H9 (cell line): Measurements from ENCODE around the gene CHD9. TPM values are rescaled to one million over a fixed set of nuclear protein-coding genes. Genes with fewer than 3 reads are reported as not detected.

ENCODE experiments used
- DNase-seq: peaks from one replicate; pipeline ENCODE4 v3.0.0-alpha.2; 2017
- H2AFZ ChIP-seq: one replicate; pipeline ENCODE4 v1.6.1; 2013; ENCODE audit warnings: mild to moderate bottlenecking, low read length, control low read depth, moderate library complexity
- H2AK5ac ChIP-seq: 2 replicates; pipeline ENCODE4 v1.6.1; 2013; ENCODE audit warnings: low read length, control low read depth, mixed read lengths; ENCODE audit not compliant: insufficient read length
- H2BK120ac ChIP-seq: one replicate; pipeline ENCODE4 v1.6.1; 2013; ENCODE audit warnings: low read depth, mild to moderate bottlenecking, low read length, control low read depth, inconsistent platforms; ENCODE audit not compliant: poor library complexity, severe bottlenecking
- H2BK12ac ChIP-seq: 2 replicates; pipeline ENCODE4 v1.6.1; 2013; ENCODE audit warnings: low read length, control low read depth, mixed read lengths, low read depth; ENCODE audit not compliant: insufficient read length
- H2BK15ac ChIP-seq: 2 replicates; pipeline ENCODE4 v1.6.1; 2013; ENCODE audit warnings: low read depth, low read length, control low read depth
- H2BK20ac ChIP-seq: one replicate; pipeline ENCODE4 v1.6.1; 2013; ENCODE audit warnings: low read depth, mild to moderate bottlenecking, low read length, control low read depth, inconsistent platforms; ENCODE audit not compliant: poor library complexity, severe bottlenecking
- H2BK5ac ChIP-seq: 2 replicates; pipeline ENCODE4 v1.6.1; 2013; ENCODE audit warnings: low read length, control low read depth, mixed read lengths; ENCODE audit not compliant: insufficient read length
- H3K14ac ChIP-seq: 2 replicates; pipeline ENCODE4 v1.6.1; 2013; ENCODE audit warnings: low read length, control low read depth; ENCODE audit not compliant: insufficient read depth
- H3K18ac ChIP-seq: 2 replicates; pipeline ENCODE4 v1.6.1; 2013; ENCODE audit warnings: low read depth, mild to moderate bottlenecking, mixed read lengths, low read length, control low read depth; ENCODE audit not compliant: insufficient read length
- H3K23ac ChIP-seq: 2 replicates; pipeline ENCODE4 v1.6.1; 2013; ENCODE audit warnings: low read length, control low read depth, mixed read lengths, low read depth; ENCODE audit not compliant: insufficient read length
- H3K23me2 ChIP-seq: 2 replicates; pipeline ENCODE4 v1.6.1; 2013; ENCODE audit warnings: low read depth, mild to moderate bottlenecking, mixed read lengths, low read length, control low read depth; ENCODE audit not compliant: insufficient read length, poor library complexity, severe bottlenecking
- H3K27ac ChIP-seq: 2 replicates; pipeline ENCODE4 v1.5.1; 2013; ENCODE audit warnings: low read length, control low read depth, mixed read lengths, low read depth; ENCODE audit not compliant: insufficient read length
- H3K27me3 ChIP-seq: 2 replicates; pipeline ENCODE4 v1.6.1; 2013; ENCODE audit warnings: low read length, control low read depth, inconsistent platforms; ENCODE audit not compliant: insufficient read depth
- H3K4ac ChIP-seq: 2 replicates; pipeline ENCODE4 v1.6.1; 2013; ENCODE audit warnings: low read depth, mild to moderate bottlenecking, control low read depth, inconsistent platforms, low read length, moderate library complexity
- H3K4me1 ChIP-seq: 2 replicates; pipeline ENCODE4 v1.6.1; 2013; ENCODE audit warnings: low read length, control low read depth, inconsistent platforms; ENCODE audit not compliant: insufficient read depth
- H3K4me2 ChIP-seq: 2 replicates; pipeline ENCODE4 v1.6.1; 2013; ENCODE audit warnings: low read length, control low read depth, mixed read lengths; ENCODE audit not compliant: insufficient read length, insufficient read depth
- H3K56ac ChIP-seq: 2 replicates; pipeline ENCODE4 v1.6.1; 2013; ENCODE audit warnings: low read depth, mild to moderate bottlenecking, mixed read lengths, low read length, control low read depth; ENCODE audit not compliant: insufficient read length
- H3K79me1 ChIP-seq: 2 replicates; pipeline ENCODE4 v1.6.1; 2013; ENCODE audit warnings: low read depth, mild to moderate bottlenecking, moderate library complexity, low read length, control low read depth, inconsistent platforms; ENCODE audit not compliant: insufficient read depth, poor library complexity, severe bottlenecking
- H3K79me2 ChIP-seq: 2 replicates; pipeline ENCODE4 v1.6.1; 2013; ENCODE audit warnings: low read length, control low read depth, inconsistent platforms; ENCODE audit not compliant: insufficient read depth
- H3K9ac ChIP-seq: 2 replicates; pipeline ENCODE4 v1.6.1; 2013; ENCODE audit warnings: low read length, control low read depth, mixed read lengths; ENCODE audit not compliant: insufficient read length; ENCODE audit errors: extremely low read depth
- H3K9me3 ChIP-seq: one replicate; pipeline ENCODE4 v1.6.1; 2013; ENCODE audit warnings: low read depth, low read length, inconsistent platforms; ENCODE audit not compliant: control insufficient read depth
- H3T11ph ChIP-seq: one replicate; pipeline ENCODE4 v1.6.1; 2013; ENCODE audit warnings: mild to moderate bottlenecking, low read length, control low read depth, inconsistent platforms
- H4K20me1 ChIP-seq: one replicate; pipeline ENCODE4 v1.6.1; 2013; ENCODE audit not compliant: control insufficient read depth, insufficient read length, insufficient read depth
- H4K5ac ChIP-seq: 2 replicates; pipeline ENCODE4 v1.6.1; 2013; ENCODE audit warnings: low read depth, mild to moderate bottlenecking, mixed read lengths, low read length, control low read depth; ENCODE audit not compliant: insufficient read length
- H4K8ac ChIP-seq: replicated peaks from 2 replicates; pipeline ENCODE4 v1.6.1; 2013; ENCODE audit warnings: low read length, control low read depth, mixed read lengths, low read depth; ENCODE audit not compliant: insufficient read length
- H4K91ac ChIP-seq: 2 replicates; pipeline ENCODE4 v1.6.1; 2013; ENCODE audit warnings: low read depth, mild to moderate bottlenecking, moderate library complexity, mixed read lengths, low read length, control low read depth; ENCODE audit not compliant: insufficient read length
- H3K27ac Mint-ChIP-seq, 3 experiments: 2 replicates in 2 of 3; 3 replicates in 1 of 3; pipeline ENCODE4 v1.8.0; 2020 to 2021; ENCODE audit warnings: mixed read lengths in 3 of 3, mild to moderate bottlenecking in 1 of 3, moderate library complexity in 1 of 3
- H3K27me3 Mint-ChIP-seq: 2 replicates; pipeline ENCODE4 v1.8.0; 2021; ENCODE audit warnings: low read depth, mild to moderate bottlenecking, moderate library complexity, mixed read lengths
- H3K36me3 Mint-ChIP-seq, 3 experiments: 2 replicates in 2 of 3; 3 replicates in 1 of 3; pipeline ENCODE4 v1.8.0; 2020 to 2021; ENCODE audit warnings: low read depth in 3 of 3, mixed read lengths in 3 of 3; ENCODE audit not compliant: insufficient read depth in 1 of 3
- H3K4me1 Mint-ChIP-seq, 2 experiments: 2 replicates each; pipeline ENCODE4 v1.8.0; 2020; ENCODE audit warnings: mixed read lengths in 2 of 2
- H3K4me3 Mint-ChIP-seq, 2 experiments: 2 replicates in 1 of 2; 3 replicates in 1 of 2; pipeline ENCODE4 v1.8.0; 2020 to 2021; ENCODE audit warnings: mild to moderate bottlenecking in 2 of 2, mixed read lengths in 2 of 2, moderate library complexity in 1 of 2
- H3K9me3 Mint-ChIP-seq, 2 experiments: 2 replicates in 1 of 2; 3 replicates in 1 of 2; pipeline ENCODE4 v1.8.0; 2020; ENCODE audit warnings: mild to moderate bottlenecking in 2 of 2, mixed read lengths in 2 of 2, moderate library complexity in 1 of 2
- CTCF ChIP-seq: fragments of 200-600 bp; sonication (generic); conservative IDR thresholded peaks from 3 replicates; pipeline ENCODE4 v1.8.0; 2021; ENCODE audit warnings: antibody characterized with exemption, mild to moderate bottlenecking
- WGBS: extraction: QIAGEN DNeasy Blood & Tissue Kit; methylation state at CpG from one replicate; pipeline ENCODE4 v1.1.7; 2013; ENCODE audit warnings: missing lambda C conversion rate, low lambda C conversion rate, mixed read lengths; ENCODE audit not compliant: insufficient read length; ENCODE audit errors: extremely low coverage; 5-methylcytosine and 5-hydroxymethylcytosine counted together
- total RNA-seq: library from RNA; stranded (reverse); gene quantifications from 2 replicates; pipeline ENCODE4 v1.2.1, GENCODE V29; 2021

The CHD9 gene
- total RNA-seq, 1 experiment from 2014 or later, result 46.2 TPM

- Mint-ChIP-seq H3K9me3 (no peaks in the 10 kb centered on the region; a peak in 2 of 5 replicates), H3K27ac (no peak overlapping the region), H3K4me3 (no peak overlapping the region), H3K36me3 (peaks cover 0 to 4% (median 0%) of the 10 kb centered on the region in 3 experiments; a peak in 2 of 7 replicates), H3K4me1 (peaks cover 29 to 36% of the 10 kb centered on the region in 2 experiments), H3K27me3 (no peaks in the 10 kb centered on the region)
- Histone ChIP-seq H2BK12ac (no peak overlapping the region), H2BK15ac (no peak overlapping the region), H4K8ac (no peak overlapping the region), H3K4ac (no peak overlapping the region), H3K56ac (no peak overlapping the region), H2BK5ac (no peak overlapping the region), H3K27me3 (no peaks in the 10 kb centered on the region), H2BK120ac (no peak overlapping the region), H2AK5ac (no peak overlapping the region), H3K18ac (no peak overlapping the region), H3K27ac (no peak overlapping the region), H2BK20ac (no peak overlapping the region), H2AFZ (no peak overlapping the region), H3K79me1 (no peaks in the 10 kb centered on the region), H4K5ac (no peak overlapping the region), H3K23ac (no peak overlapping the region), H3K4me2 (no peak overlapping the region), H3K14ac (no peak overlapping the region), H3K4me1 (peaks cover 2% of the 10 kb centered on the region; the same call in 1 of the 2 replicates), H4K20me1 (no peaks in the 10 kb centered on the region), H3K23me2 (peaks cover 13% of the 10 kb centered on the region), H3K9me3 (no peaks in the 10 kb centered on the region), H4K91ac (no peak overlapping the region), H3K79me2 (peaks cover 1% of the 10 kb centered on the region; the same call in 1 of the 2 replicates), H3T11ph (no peak overlapping the region), H3K9ac (no peak overlapping the region)
- no CpG with 5 or more reads among the region's 8 CpGs for WGBS
- DNase-seq, result no peak
- no peak for TF ChIP-seq CTCF
Observed at GRCh38 chr16:53057658-53058057, 2.9 kb downstream of the CHD9 start.
